ENCODE results near the gene DCLK2.

DNA sequence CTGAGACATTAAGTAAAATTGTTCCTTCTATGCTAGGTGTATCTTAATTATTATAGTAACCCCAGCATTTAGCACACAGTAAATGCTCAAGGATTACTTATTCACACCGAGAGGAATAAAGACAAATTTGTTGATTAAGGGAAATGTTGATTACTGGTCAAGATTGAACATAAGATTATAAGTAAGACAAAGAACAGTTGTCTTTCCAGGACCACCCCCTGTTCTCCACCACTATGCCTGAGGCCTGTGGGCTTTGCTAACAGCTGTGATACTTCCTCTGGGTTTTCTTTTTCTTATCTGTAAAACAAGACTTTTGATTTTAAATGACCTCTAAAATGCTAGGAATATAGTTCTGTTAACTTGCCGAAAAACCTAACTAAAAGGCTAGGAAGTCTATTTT lies 128.0 kb downstream of the DCLK2 start:
- TF ChIP-seq, protein P1, sequence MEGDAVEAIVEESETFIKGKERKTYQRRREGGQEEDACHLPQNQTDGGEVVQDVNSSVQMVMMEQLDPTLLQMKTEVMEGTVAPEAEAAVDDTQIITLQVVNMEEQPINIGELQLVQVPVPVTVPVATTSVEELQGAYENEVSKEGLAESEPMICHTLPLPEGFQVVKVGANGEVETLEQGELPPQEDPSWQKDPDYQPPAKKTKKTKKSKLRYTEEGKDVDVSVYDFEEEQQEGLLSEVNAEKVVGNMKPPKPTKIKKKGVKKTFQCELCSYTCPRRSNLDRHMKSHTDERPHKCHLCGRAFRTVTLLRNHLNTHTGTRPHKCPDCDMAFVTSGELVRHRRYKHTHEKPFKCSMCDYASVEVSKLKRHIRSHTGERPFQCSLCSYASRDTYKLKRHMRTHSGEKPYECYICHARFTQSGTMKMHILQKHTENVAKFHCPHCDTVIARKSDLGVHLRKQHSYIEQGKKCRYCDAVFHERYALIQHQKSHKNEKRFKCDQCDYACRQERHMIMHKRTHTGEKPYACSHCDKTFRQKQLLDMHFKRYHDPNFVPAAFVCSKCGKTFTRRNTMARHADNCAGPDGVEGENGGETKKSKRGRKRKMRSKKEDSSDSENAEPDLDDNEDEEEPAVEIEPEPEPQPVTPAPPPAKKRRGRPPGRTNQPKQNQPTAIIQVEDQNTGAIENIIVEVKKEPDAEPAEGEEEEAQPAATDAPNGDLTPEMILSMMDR (IDR thresholded peaks at IDR 0.05), result no peak
- no peak for TF ChIP-seq EZH2 (IDR thresholded peaks at IDR 0.05; ENCODE audit: borderline replicate concordance, insufficient read depth, low read depth, low read length, poor library complexity, severe bottlenecking)
